Measurements from ENCODE around the gene MATR3.
"Not testable (repeated sequence)": the region's sequence is repeated elsewhere in the genome, so short reads cannot be mapped to it uniquely, and the experiment has no call there.

Gene MATR3

GRCh38 chr5:139265001-139265400 lies 28.5 kb upstream of the MATR3 start:
- no peak for DNase-seq (ENCODE audit: low read depth)
- no peak for TF ChIP-seq CTCF (IDR thresholded peaks at IDR 0.05; ENCODE audit: control insufficient read depth, extremely low read depth, insufficient read depth)
- no peak overlapping the region for H3K4me3 ChIP-seq (ENCODE audit: low read depth, low read length)

- DNase-seq (ENCODE audit: low read depth), result no peak
- H3K4me3 ChIP-seq (ENCODE audit: low read depth, low read length), result no peak overlapping the region
- no peak for TF ChIP-seq CTCF (IDR thresholded peaks at IDR 0.05; ENCODE audit: control insufficient read depth, extremely low read depth, insufficient read depth)
Observed at GRCh38 chr5:139266236-139266635, 27.3 kb upstream of the MATR3 start.

GRCh38 chr5:139267481-139267880 lies 26.1 kb upstream of the MATR3 start:
- TF ChIP-seq CTCF (IDR thresholded peaks at IDR 0.05; ENCODE audit: control insufficient read depth, extremely low read depth, insufficient read depth), result no peak
- H3K4me3 ChIP-seq (ENCODE audit: low read depth, low read length), result no peak overlapping the region
- no peak for DNase-seq (ENCODE audit: low read depth)

- no peak for TF ChIP-seq CTCF (IDR thresholded peaks at IDR 0.05; ENCODE audit: control insufficient read depth, extremely low read depth, insufficient read depth)
- DNase-seq (ENCODE audit: low read depth), result no peak
- H3K4me3 ChIP-seq (ENCODE audit: low read depth, low read length), result no peak overlapping the region
Observed at GRCh38 chr5:139268364-139269202, 25.0 kb upstream of the MATR3 start.

GRCh38 chr5:139270718-139271117 lies 22.8 kb upstream of the MATR3 start:
- not testable (repeated sequence) for H3K4me3 ChIP-seq (ENCODE audit: low read depth, low read length); DNase-seq (ENCODE audit: low read depth)

- TF ChIP-seq CTCF (IDR thresholded peaks at IDR 0.05; ENCODE audit: control insufficient read depth, extremely low read depth, insufficient read depth), result no peak
- DNase-seq (ENCODE audit: low read depth), result no peak
- no peak overlapping the region for H3K4me3 ChIP-seq (ENCODE audit: low read depth, low read length)
Observed at GRCh38 chr5:139271201-139272027, 22.1 kb upstream of the MATR3 start.
